H1 (cell line): ENCODE measurements around the gene C1QA. TPM values are rescaled to one million over a fixed set of nuclear protein-coding genes. Genes with fewer than 3 reads are reported as not detected.

Source experiments
- CTCF ChIA-PET: fragments of 300-600 bp; sonication (Branson Sonifier 250); formaldehyde crosslinking; loops from one replicate; lab custom pipeline; 2021; ENCODE audit not compliant: partially characterized antibody; lab: Charles Lee
- POLR2A ChIA-PET: fragments of 300-600 bp; sonication (Branson Sonifier 250); formaldehyde crosslinking; loops from one replicate; lab custom pipeline; 2021; ENCODE audit warnings: inconsistent platforms; ENCODE audit not compliant: partially characterized antibody; lab: Charles Lee
- DNase-seq, 2 experiments: peaks; one replicate each; pipeline versions ENCODE4 v3.0.0 to v3.0.0-alpha.2; 2010 to 2022; ENCODE audit warnings: low spot score in 2 of 2, low read depth in 1 of 2, mixed read lengths in 1 of 2
- FAIRE-seq: peaks from 2 replicates; lab custom pipeline; 2011; peaks lifted over from hg19 to GRCh38; lab: Jason Lieb, UNC
- H2AFZ ChIP-seq: 2 replicates; pipeline ENCODE4 v1.8.1; 2012; ENCODE audit warnings: low read length, inconsistent platforms
- H2AK5ac ChIP-seq: 2 replicates; pipeline ENCODE4 v1.6.1; 2013; ENCODE audit warnings: low read depth, low read length
- H2BK120ac ChIP-seq: replicated peaks from 2 replicates; pipeline ENCODE3; 2013; ENCODE audit warnings: low read depth, low read length, inconsistent platforms
- H2BK12ac ChIP-seq: 2 replicates; pipeline ENCODE4 v1.6.1; 2013; ENCODE audit warnings: low read depth, low read length
- H2BK15ac ChIP-seq: 2 replicates; pipeline ENCODE4 v1.6.1; 2013; ENCODE audit warnings: low read length
- H2BK20ac ChIP-seq: 2 replicates; pipeline ENCODE4 v1.6.1; 2013; ENCODE audit warnings: low read length
- H2BK5ac ChIP-seq: 2 replicates; pipeline ENCODE4 v1.6.1; 2013; ENCODE audit warnings: low read depth, low read length
- H3K14ac ChIP-seq: 2 replicates; pipeline ENCODE4 v1.6.1; 2013; ENCODE audit warnings: inconsistent platforms; ENCODE audit not compliant: insufficient read length
- H3K18ac ChIP-seq: 2 replicates; pipeline ENCODE4 v1.6.1; 2013; ENCODE audit warnings: low read length; ENCODE audit errors: extremely low read depth
- H3K23ac ChIP-seq: 2 replicates; pipeline ENCODE4 v1.6.1; 2013; ENCODE audit warnings: inconsistent platforms; ENCODE audit not compliant: insufficient read length
- H3K23me2 ChIP-seq: 2 replicates; pipeline ENCODE4 v1.6.1; 2013; ENCODE audit warnings: low read depth, low read length
- H3K27ac ChIP-seq: 2 replicates; pipeline ENCODE4 v1.6.1; 2011; ENCODE audit warnings: low read depth, low read length, inconsistent platforms
- H3K27me3 ChIP-seq, 4 experiments: replicated peaks in 1 of 4; 1 replicate in 1 of 4; 2 replicates in 3 of 4; pipeline versions ENCODE4 v1.6.1 to v1.8.1; 2011 to 2013; ENCODE audit warnings: low read length in 3 of 4, mild to moderate bottlenecking in 3 of 4, inconsistent platforms in 2 of 4, mixed read lengths in 2 of 4, moderate library complexity in 1 of 4; ENCODE audit not compliant: control insufficient read depth in 3 of 4, insufficient read depth in 3 of 4; ENCODE audit errors: extremely low read depth in 1 of 4
- H3K36me3 ChIP-seq, 4 experiments: 2 replicates each; pipeline versions ENCODE4 v1.6.1 to v1.8.1; 2011 to 2013; ENCODE audit warnings: mild to moderate bottlenecking in 4 of 4, low read length in 3 of 4, moderate library complexity in 2 of 4, control low read depth in 1 of 4, inconsistent platforms in 1 of 4; ENCODE audit not compliant: insufficient read depth in 4 of 4, control insufficient read depth in 2 of 4
- H3K4ac ChIP-seq: replicated peaks from 2 replicates; pipeline ENCODE3; 2013; ENCODE audit warnings: low read length, low read depth, mixed read lengths, inconsistent platforms; ENCODE audit not compliant: insufficient read length
- H3K4me1 ChIP-seq, 4 experiments: replicated peaks in 1 of 4; 1 replicate in 1 of 4; 2 replicates in 3 of 4; pipeline versions ENCODE4 v1.6.1 to v1.8.1; 2011 to 2013; ENCODE audit warnings: low read length in 3 of 4, inconsistent platforms in 2 of 4, mixed read lengths in 1 of 4; ENCODE audit not compliant: insufficient read depth in 4 of 4, control insufficient read depth in 3 of 4
- H3K4me2 ChIP-seq, 2 experiments: 2 replicates each; pipeline versions ENCODE4 v1.6.1 to v1.8.1; 2011 to 2013; ENCODE audit warnings: low read depth in 2 of 2, low read length in 2 of 2, control low read depth in 1 of 2, inconsistent platforms in 1 of 2, mild to moderate bottlenecking in 1 of 2; ENCODE audit not compliant: insufficient read depth in 1 of 2
- H3K4me3 ChIP-seq, 4 experiments: fragments of 200-600, 300-600 bp in 1 of 4; sonication (generic), shearing (Covaris generic), sonication (Bioruptor Twin) in 1 of 4; 2 replicates each; pipeline versions ENCODE4 v1.5.1 to v1.8.1; 2011 to 2016; ENCODE audit warnings: low read length in 4 of 4, low read depth in 3 of 4, control low read depth in 2 of 4, inconsistent platforms in 2 of 4, mild to moderate bottlenecking in 2 of 4, mixed read lengths in 1 of 4, moderate library complexity in 1 of 4; ENCODE audit not compliant: insufficient read depth in 2 of 4; ENCODE audit errors: extremely low read depth in 1 of 4
- H3K56ac ChIP-seq: replicated peaks from 2 replicates; pipeline ENCODE3; 2013; ENCODE audit warnings: low read depth, mild to moderate bottlenecking, mixed read lengths, low read length, inconsistent platforms; ENCODE audit not compliant: insufficient read length
- H3K79me1 ChIP-seq: 2 replicates; pipeline ENCODE4 v1.6.1; 2013; ENCODE audit warnings: low read depth, low read length, control low read depth
- H3K79me2 ChIP-seq, 2 experiments: 2 replicates each; pipeline versions ENCODE4 v1.6.1 to v1.8.1; 2012 to 2013; ENCODE audit warnings: low read length in 2 of 2, mild to moderate bottlenecking in 2 of 2, inconsistent platforms in 1 of 2; ENCODE audit not compliant: insufficient read depth in 2 of 2, control insufficient read depth in 1 of 2
- H3K9ac ChIP-seq, 4 experiments: replicated peaks in 1 of 4; 1 replicate in 1 of 4; 2 replicates in 3 of 4; pipeline versions ENCODE4 v1.6.1 to v1.8.1; 2011 to 2013; ENCODE audit warnings: low read depth in 3 of 4, low read length in 3 of 4, control low read depth in 2 of 4, mild to moderate bottlenecking in 2 of 4, moderate library complexity in 2 of 4, inconsistent platforms in 1 of 4; ENCODE audit errors: extremely low read depth in 1 of 4
- H3K9me3 ChIP-seq, 2 experiments: 2 replicates each; pipeline versions ENCODE4 v1.6.1 to v1.8.1; 2012 to 2013; ENCODE audit warnings: mild to moderate bottlenecking in 2 of 2, moderate library complexity in 2 of 2, control low read depth in 1 of 2, inconsistent platforms in 1 of 2, low read depth in 1 of 2, low read length in 1 of 2, mixed read lengths in 1 of 2; ENCODE audit not compliant: insufficient read depth in 2 of 2
- H4K20me1 ChIP-seq, 2 experiments: replicated peaks in 1 of 2; 2 replicates each; pipeline versions ENCODE3 to v1.8.1; 2011 to 2013; ENCODE audit warnings: inconsistent platforms in 2 of 2, low read length in 2 of 2, mild to moderate bottlenecking in 1 of 2; ENCODE audit not compliant: insufficient read depth in 2 of 2, control insufficient read depth in 1 of 2
- H4K5ac ChIP-seq: 2 replicates; pipeline ENCODE4 v1.6.1; 2013; ENCODE audit warnings: low read length, low read depth, mixed read lengths, inconsistent platforms; ENCODE audit not compliant: insufficient read length
- H4K8ac ChIP-seq: 2 replicates; pipeline ENCODE4 v1.8.0; 2013; ENCODE audit warnings: mild to moderate bottlenecking, moderate library complexity, low read length, inconsistent platforms; ENCODE audit not compliant: insufficient read depth; ENCODE audit errors: extremely low read depth
- H4K91ac ChIP-seq: replicated peaks from 2 replicates; pipeline ENCODE3; 2013; ENCODE audit warnings: low read length, mixed read lengths, inconsistent platforms; ENCODE audit not compliant: insufficient read length
- BCL11A ChIP-seq, 2 experiments: IDR thresholded peaks; one replicate each; pipeline ENCODE4 v1.6.1; 2011; ENCODE audit warnings: low read depth in 2 of 2, low read length in 2 of 2, mild to moderate bottlenecking in 2 of 2
- CREB1 ChIP-seq: IDR thresholded peaks from 2 replicates; pipeline ENCODE4 v1.6.1; 2012; ENCODE audit warnings: inconsistent platforms
- GABPA ChIP-seq: IDR thresholded peaks from 2 replicates; pipeline ENCODE4 v1.6.1; 2011; ENCODE audit warnings: mild to moderate bottlenecking, low read length, moderate library complexity, borderline replicate concordance; ENCODE audit not compliant: insufficient read depth
- HDAC2 ChIP-seq, 2 experiments: fragments of 300-600 bp in 1 of 2; sonication (generic) in 1 of 2; IDR thresholded peaks; 2 replicates each; pipeline ENCODE4 v1.6.1; 2011 to 2012; ENCODE audit warnings: low read depth in 2 of 2, low read length in 2 of 2, mild to moderate bottlenecking in 2 of 2, moderate library complexity in 2 of 2, borderline replicate concordance in 1 of 2, inconsistent platforms in 1 of 2
- KDM1A ChIP-seq: fragments of 200-600, 300-600 bp; sonication (generic); IDR thresholded peaks from 2 replicates; pipeline ENCODE4 v1.7.1; 2016; ENCODE audit warnings: mild to moderate bottlenecking, low read length, borderline replicate concordance
- NRF1 ChIP-seq: IDR thresholded peaks from 2 replicates; pipeline ENCODE4 v1.6.1; 2011; ENCODE audit warnings: mild to moderate bottlenecking, low read depth, low read length, improper control_type of control experiment
- RFX5 ChIP-seq: IDR thresholded peaks from 2 replicates; pipeline ENCODE4 v1.6.1; 2011; ENCODE audit warnings: low read depth, low read length, improper control_type of control experiment, borderline replicate concordance
- SAP30 ChIP-seq: fragments of 300-600 bp; sonication (generic); IDR thresholded peaks from 2 replicates; pipeline ENCODE4 v1.7.1; 2012; ENCODE audit warnings: low read length, moderate library complexity, mild to moderate bottlenecking, inconsistent platforms; ENCODE audit not compliant: insufficient read depth, insufficient replicate concordance
- SIX5 ChIP-seq: IDR thresholded peaks from 2 replicates; pipeline ENCODE4 v1.6.1; 2011; ENCODE audit warnings: mild to moderate bottlenecking, low read depth, low read length
- TAF1 ChIP-seq: IDR thresholded peaks from 2 replicates; pipeline ENCODE4 v1.6.1; 2011; ENCODE audit warnings: mild to moderate bottlenecking, low read depth, low read length
- WGBS, 2 experiments: shearing (Covaris generic) in 1 of 2; methylation state at CpG; one replicate each; pipeline versions ENCODE4 v1.1.6 to v1.1.7; 2013 to 2015; ENCODE audit warnings: low lambda C conversion rate in 2 of 2, mixed read lengths in 2 of 2, inconsistent platforms in 1 of 2, low coverage in 1 of 2, missing lambda C conversion rate in 1 of 2; ENCODE audit not compliant: insufficient replicate concordance in 2 of 2, insufficient coverage in 1 of 2, insufficient read length in 1 of 2; ENCODE audit errors: extremely low coverage in 1 of 2, missing lambda C conversion rate in 1 of 2; 5-methylcytosine and 5-hydroxymethylcytosine counted together
- polyA plus RNA-seq, 7 experiments: library from polyadenylated mRNA; depleted of rRNA in 3 of 7; stranded (reverse) in 5 of 7; unstranded in 2 of 7; fragments of >200 nt in 5 of 7; fragments of 200-250 nt in 2 of 7; gene quantifications; 1 replicate in 5 of 7; 2 replicates in 1 of 7; 4 replicates in 1 of 7; pipeline versions ENCODE4 v1.2.1 to v1.2.3, GENCODE V29; 2011 to 2013; ENCODE audit warnings: missing spikeins in 2 of 7, mixed read lengths in 2 of 7
- total RNA-seq: library from RNA; stranded (reverse); fragmentation: NEBNext Ultra II Directional; extraction: Animal tissue kit (Norgen Biotek cat#: 25700); gene quantifications from 2 replicates; pipeline ENCODE4 v1.2.1, GENCODE V29; 2021
- TF ChIP-seq, protein P1 (sequence below): IDR thresholded peaks from 2 replicates; pipeline ENCODE4 v1.6.1; 2012; ENCODE audit warnings: inconsistent platforms
- TF ChIP-seq, protein P2 (sequence below): IDR thresholded peaks from 2 replicates; pipeline ENCODE4 v1.6.1; 2012; ENCODE audit warnings: inconsistent platforms

Gene C1QA
- total and polyA plus RNA-seq, 2 of the 8 experiments (the other 6 are each of a cell fraction or from before 2014, with no cell fraction given), result not detected

DNA sequence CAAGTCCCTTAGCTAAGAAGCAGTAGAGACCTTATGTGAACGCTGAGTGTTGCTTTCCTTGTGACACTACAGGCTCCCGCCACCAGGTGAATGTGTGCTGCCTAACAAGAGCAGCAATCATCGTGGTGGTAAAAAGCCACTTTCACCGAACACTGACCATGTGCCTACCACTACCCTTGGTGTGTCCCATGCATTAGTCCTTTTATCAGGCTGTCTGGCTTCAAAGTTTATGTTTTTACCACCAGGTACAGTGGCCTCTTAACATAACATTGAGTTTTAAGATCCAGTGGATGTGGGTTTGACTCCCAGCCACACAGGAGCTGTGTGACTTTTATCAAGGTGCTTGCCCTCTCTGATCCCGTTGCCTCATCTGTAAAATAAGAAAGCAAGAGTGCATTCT is 18.3 kb downstream of the C1QA start:
- CTCF ChIA-PET, result interaction anchor here (0.8 to 6.1 kb wide), 22 partner anchors 8 to 310 kb away, joined by 3 to 41 read pairs (median 4); partner anchors contain the start of gene C1QA
- TF ChIP-seq BCL11A (IDR thresholded peaks at IDR 0.05; ENCODE audit: low read depth in 2 of 2, low read length in 2 of 2), result no peak
- no peak for TF ChIP-seq SAP30
- no peak for TF ChIP-seq NRF1
- TF ChIP-seq RFX5, result no peak
- peak; percentile 99 for TF ChIP-seq KDM1A
- TF ChIP-seq SIX5, result no peak
- TF ChIP-seq HDAC2 (IDR thresholded peaks at IDR 0.05; ENCODE audit: borderline replicate concordance in 1 of 2, low read depth in 2 of 2, low read length in 2 of 2), result peak in 1 of 2 experiments; percentile 94; a peak in 1 of 4 replicates
- TF ChIP-seq, protein P1, sequence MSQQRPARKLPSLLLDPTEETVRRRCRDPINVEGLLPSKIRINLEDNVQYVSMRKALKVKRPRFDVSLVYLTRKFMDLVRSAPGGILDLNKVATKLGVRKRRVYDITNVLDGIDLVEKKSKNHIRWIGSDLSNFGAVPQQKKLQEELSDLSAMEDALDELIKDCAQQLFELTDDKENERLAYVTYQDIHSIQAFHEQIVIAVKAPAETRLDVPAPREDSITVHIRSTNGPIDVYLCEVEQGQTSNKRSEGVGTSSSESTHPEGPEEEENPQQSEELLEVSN, result peak; percentile 48
- no peak for TF ChIP-seq TAF1
- TF ChIP-seq CREB1, result no peak
- TF ChIP-seq, protein P2, sequence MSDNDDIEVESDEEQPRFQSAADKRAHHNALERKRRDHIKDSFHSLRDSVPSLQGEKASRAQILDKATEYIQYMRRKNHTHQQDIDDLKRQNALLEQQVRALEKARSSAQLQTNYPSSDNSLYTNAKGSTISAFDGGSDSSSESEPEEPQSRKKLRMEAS, result peak; percentile 63
- 0 out of 2 replicates have a peak, but pooled peaks have one; percentile 17 for TF ChIP-seq GABPA

More for the DNA sequence above, 18.3 kb downstream of the C1QA start:
- no peak overlapping the region for H4K91ac ChIP-seq
- no peak overlapping the region for H2AK5ac ChIP-seq
- H3K18ac ChIP-seq, result no peak overlapping the region
- H3K27me3 ChIP-seq, result no peaks in the 10 kb centered on the region; a peak in 3 of 7 replicates
- H3K79me2 ChIP-seq, result no peaks in the 10 kb centered on the region
- H4K20me1 ChIP-seq, result peaks cover 0 to 10% of the 10 kb centered on the region in 2 experiments
- H3K79me1 ChIP-seq, result no peaks in the 10 kb centered on the region
- H3K9me3 ChIP-seq, result no peaks in the 10 kb centered on the region
- H4K5ac ChIP-seq, result no peak overlapping the region
- H2BK20ac ChIP-seq, result no peak overlapping the region
- no peak overlapping the region for H4K8ac ChIP-seq
- no peaks in the 10 kb centered on the region; a peak in 1 of 7 replicates for H3K4me1 ChIP-seq
- H3K4me2 ChIP-seq, result no peak overlapping the region
- no peak overlapping the region for H3K14ac ChIP-seq
- no peak overlapping the region for H3K27ac ChIP-seq
- no peak overlapping the region for H3K4me3 ChIP-seq
- WGBS, 2 experiments, result 67% methylated on average over 5 of the region's 5 CpGs; no CpG with 5 or more reads in 1 of the 2 experiments
- no peak overlapping the region for H3K56ac ChIP-seq
- H3K4ac ChIP-seq, result no peak overlapping the region
- H2AFZ ChIP-seq, result no peak overlapping the region
- POLR2A ChIA-PET, result interaction anchor here (1.6 kb wide), 1 partner anchor 63 kb away, joined by 3 read pairs; no protein-coding TSS in a partner anchor
- H2BK5ac ChIP-seq, result no peak overlapping the region
- peak; percentile 77 for FAIRE-seq
- H3K9ac ChIP-seq, result no peak overlapping the region
- H3K23ac ChIP-seq, result no peak overlapping the region
- no peak for DNase-seq
- H2BK15ac ChIP-seq, result no peak overlapping the region
- H3K36me3 ChIP-seq, result no peaks in the 10 kb centered on the region
- H3K23me2 ChIP-seq, result peaks cover 9% of the 10 kb centered on the region; the same call in 1 of the 2 replicates
- H2BK12ac ChIP-seq, result no peak overlapping the region
- H2BK120ac ChIP-seq, result no peak overlapping the region
